ENCODE data around the gene CDC23. TPM values are rescaled to one million over a fixed set of nuclear protein-coding genes. Genes with fewer than 3 reads are reported as not detected.

The CDC23 gene
- total RNA-seq, 1 donor = 28.6 TPM

DNA sequence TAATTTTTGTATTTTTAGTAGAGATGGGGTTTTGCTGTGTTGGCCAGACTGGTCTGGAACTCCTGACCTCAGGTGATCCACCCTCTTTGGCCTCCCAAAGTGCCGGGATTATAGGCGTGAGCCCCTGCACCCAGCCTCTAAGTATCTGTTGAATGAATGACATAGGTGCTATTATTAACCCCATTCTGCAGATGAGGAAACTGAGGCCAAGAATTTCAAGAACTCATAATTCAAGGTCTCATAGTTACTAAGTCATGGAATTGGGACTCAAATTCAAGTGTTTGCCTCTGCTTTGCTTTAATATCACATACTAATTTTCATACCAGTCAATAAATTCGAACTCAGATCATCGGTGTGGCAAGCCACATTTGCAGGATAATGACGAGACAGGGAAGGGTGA, 32.3 kb downstream of the CDC23 start:
- Histone ChIP-seq H3K9me3 (ENCODE audit: low read depth, low read length) (no peaks in the 10 kb centered on the region), H3K79me2 (ENCODE audit: insufficient read depth, low read length) (peaks cover 49% of the 10 kb centered on the region), H3K4me3 (ENCODE audit: insufficient read depth, low read length) (no peak overlapping the region), H3K27ac (ENCODE audit: low read depth, low read length) (no peak overlapping the region), H3K4me2 (ENCODE audit: insufficient read depth, low read length) (no peak overlapping the region), H3K36me3 (ENCODE audit: insufficient read depth, low read length) (peaks cover 59% of the 10 kb centered on the region), H4K20me1 (ENCODE audit: insufficient read depth, low read length) (peaks cover 6% of the 10 kb centered on the region), H2AFZ (ENCODE audit: low read length) (no peak overlapping the region), H3K4me1 (ENCODE audit: insufficient read depth, low read length) (peaks cover 24% of the 10 kb centered on the region), H3K27me3 (ENCODE audit: insufficient read depth, low read length) (no peaks in the 10 kb centered on the region)
- DNase-seq (ENCODE audit: insufficient read length, low spot score, missing footprints) = no peak
- TF ChIP-seq, protein P1, sequence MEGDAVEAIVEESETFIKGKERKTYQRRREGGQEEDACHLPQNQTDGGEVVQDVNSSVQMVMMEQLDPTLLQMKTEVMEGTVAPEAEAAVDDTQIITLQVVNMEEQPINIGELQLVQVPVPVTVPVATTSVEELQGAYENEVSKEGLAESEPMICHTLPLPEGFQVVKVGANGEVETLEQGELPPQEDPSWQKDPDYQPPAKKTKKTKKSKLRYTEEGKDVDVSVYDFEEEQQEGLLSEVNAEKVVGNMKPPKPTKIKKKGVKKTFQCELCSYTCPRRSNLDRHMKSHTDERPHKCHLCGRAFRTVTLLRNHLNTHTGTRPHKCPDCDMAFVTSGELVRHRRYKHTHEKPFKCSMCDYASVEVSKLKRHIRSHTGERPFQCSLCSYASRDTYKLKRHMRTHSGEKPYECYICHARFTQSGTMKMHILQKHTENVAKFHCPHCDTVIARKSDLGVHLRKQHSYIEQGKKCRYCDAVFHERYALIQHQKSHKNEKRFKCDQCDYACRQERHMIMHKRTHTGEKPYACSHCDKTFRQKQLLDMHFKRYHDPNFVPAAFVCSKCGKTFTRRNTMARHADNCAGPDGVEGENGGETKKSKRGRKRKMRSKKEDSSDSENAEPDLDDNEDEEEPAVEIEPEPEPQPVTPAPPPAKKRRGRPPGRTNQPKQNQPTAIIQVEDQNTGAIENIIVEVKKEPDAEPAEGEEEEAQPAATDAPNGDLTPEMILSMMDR (IDR thresholded peaks at IDR 0.05; ENCODE audit: extremely low read depth, low read depth, low read length) = no peak

- H3K79me2 ChIP-seq (ENCODE audit: insufficient read depth, low read length) = peaks cover 53% of the 10 kb centered on the region
- peak; percentile 77 for DNase-seq (ENCODE audit: insufficient read length, low spot score, missing footprints)
- peak overlapping the region; percentile 80 for H3K4me3 ChIP-seq (ENCODE audit: insufficient read depth, low read length)
- no peaks in the 10 kb centered on the region for H3K27me3 ChIP-seq (ENCODE audit: insufficient read depth, low read length)
- peaks cover 6% of the 10 kb centered on the region for H4K20me1 ChIP-seq (ENCODE audit: insufficient read depth, low read length)
- no peak overlapping the region for H2AFZ ChIP-seq (ENCODE audit: low read length)
- H3K27ac ChIP-seq (ENCODE audit: low read depth, low read length) = peak overlapping the region; percentile 40
- TF ChIP-seq, protein P1 (IDR thresholded peaks at IDR 0.05; ENCODE audit: extremely low read depth, low read depth, low read length) = peak; percentile 60
- H3K4me1 ChIP-seq (ENCODE audit: insufficient read depth, low read length) = peaks cover 24% of the 10 kb centered on the region
- no peaks in the 10 kb centered on the region for H3K9me3 ChIP-seq (ENCODE audit: low read depth, low read length)
- H3K36me3 ChIP-seq (ENCODE audit: insufficient read depth, low read length) = peaks cover 59% of the 10 kb centered on the region
- H3K4me2 ChIP-seq (ENCODE audit: insufficient read depth, low read length) = peak overlapping the region; percentile 94
These were observed 32.8 kb downstream of the CDC23 start for GRCh38 chr5:138180183-138180782.

GRCh38 chr5:138179277-138179857, 33.8 kb downstream of the CDC23 start:
- Histone ChIP-seq H3K27me3 (ENCODE audit: insufficient read depth, low read length) (no peaks in the 10 kb centered on the region), H2AFZ (ENCODE audit: low read length) (peak overlapping the region; percentile 85), H3K79me2 (ENCODE audit: insufficient read depth, low read length) (peaks cover 61% of the 10 kb centered on the region), H3K4me1 (ENCODE audit: insufficient read depth, low read length) (peaks cover 24% of the 10 kb centered on the region), H3K27ac (ENCODE audit: low read depth, low read length) (peak overlapping the region; percentile 40), H3K4me3 (ENCODE audit: insufficient read depth, low read length) (peak overlapping the region; percentile 80), H3K36me3 (ENCODE audit: insufficient read depth, low read length) (peaks cover 58% of the 10 kb centered on the region), H3K9me3 (ENCODE audit: low read depth, low read length) (no peaks in the 10 kb centered on the region), H3K4me2 (ENCODE audit: insufficient read depth, low read length) (peak overlapping the region; percentile 94), H4K20me1 (ENCODE audit: insufficient read depth, low read length) (peaks cover 5% of the 10 kb centered on the region)
- no peak for DNase-seq (ENCODE audit: insufficient read length, low spot score, missing footprints)
- TF ChIP-seq, protein P1 (IDR thresholded peaks at IDR 0.05; ENCODE audit: extremely low read depth, low read depth, low read length) = no peak

GRCh38 chr5:138178516-138179276, 34.4 kb downstream of the CDC23 start, which contains the start of the genes BRD8 and KIF20A:
Gene BRD8, minus strand, starts transcription at chr5:138178630. Its CDS starts 16 bp downstream, at chr5:138178614.
Gene KIF20A, plus strand, starts transcription at chr5:138179112. Its CDS starts 569 bp downstream, at chr5:138179681.
- Histone ChIP-seq H2AFZ (ENCODE audit: low read length) (peak within 1 kb of the TSS; percentile 98), H4K20me1 (ENCODE audit: insufficient read depth, low read length) (peaks cover 8% of the 10 kb centered on the region), H3K9me3 (ENCODE audit: low read depth, low read length) (no peaks in the 10 kb centered on the region), H3K79me2 (ENCODE audit: insufficient read depth, low read length) (peaks cover 66% of the 10 kb centered on the region), H3K4me2 (ENCODE audit: insufficient read depth, low read length) (peak within 1 kb of the TSS; percentile 94), H3K36me3 (ENCODE audit: insufficient read depth, low read length) (peaks cover 58% of the 10 kb centered on the region), H3K27ac (ENCODE audit: low read depth, low read length) (peak within 1 kb of the TSS; percentile 89), H3K4me1 (ENCODE audit: insufficient read depth, low read length) (peaks cover 24% of the 10 kb centered on the region), H3K4me3 (ENCODE audit: insufficient read depth, low read length) (peak within 1 kb of the TSS; percentile 80), H3K27me3 (ENCODE audit: insufficient read depth, low read length) (no peaks in the 10 kb centered on the region)
- DNase-seq (ENCODE audit: insufficient read length, low spot score, missing footprints) = peak; percentile 86
- TF ChIP-seq, protein P1 (IDR thresholded peaks at IDR 0.05; ENCODE audit: extremely low read depth, low read depth, low read length) = no peak

Data from osteoblast (primary cell).